ENCODE data around the gene BEST1. TPM values are rescaled to one million over a fixed set of nuclear protein-coding genes. Genes with fewer than 3 reads are reported as not detected.

BEST1 gene
- total RNA-seq, 1 experiment from 2014 or later = 0.10 TPM

DNA sequence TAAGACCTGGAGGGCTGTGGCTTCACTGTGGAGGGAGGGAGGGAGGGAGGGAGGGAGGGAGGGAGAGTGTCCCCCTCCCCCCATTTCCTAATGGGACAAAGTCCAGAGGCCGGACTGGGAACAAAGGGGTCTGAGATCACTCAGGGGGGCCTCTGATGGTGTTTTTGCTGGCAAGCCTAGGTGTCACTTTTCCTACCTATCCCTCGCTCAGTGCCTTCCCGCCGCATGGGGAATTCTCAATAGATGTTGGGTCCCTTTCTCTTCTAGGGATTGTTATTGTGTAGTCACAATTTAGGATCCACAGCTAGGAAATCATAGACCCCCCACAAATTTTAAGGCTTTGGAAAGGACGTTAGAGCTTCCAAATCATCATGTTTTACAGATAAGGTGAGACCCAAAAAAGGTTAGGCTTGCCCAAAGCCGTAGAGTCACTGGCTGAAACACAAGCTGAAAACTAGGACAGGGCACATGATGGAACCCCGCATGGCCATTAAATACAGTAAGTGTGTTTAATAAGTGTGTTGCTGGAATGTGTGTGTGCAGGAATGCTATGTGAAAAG is 22.0 kb downstream of the BEST1 start:
- in situ Hi-C loops (cut with HindIII; ENCODE audit: low sequenced_read_pairs) = no loop called here
- peak; percentile 43 for DNase-seq (ENCODE audit: low spot score)

DNA sequence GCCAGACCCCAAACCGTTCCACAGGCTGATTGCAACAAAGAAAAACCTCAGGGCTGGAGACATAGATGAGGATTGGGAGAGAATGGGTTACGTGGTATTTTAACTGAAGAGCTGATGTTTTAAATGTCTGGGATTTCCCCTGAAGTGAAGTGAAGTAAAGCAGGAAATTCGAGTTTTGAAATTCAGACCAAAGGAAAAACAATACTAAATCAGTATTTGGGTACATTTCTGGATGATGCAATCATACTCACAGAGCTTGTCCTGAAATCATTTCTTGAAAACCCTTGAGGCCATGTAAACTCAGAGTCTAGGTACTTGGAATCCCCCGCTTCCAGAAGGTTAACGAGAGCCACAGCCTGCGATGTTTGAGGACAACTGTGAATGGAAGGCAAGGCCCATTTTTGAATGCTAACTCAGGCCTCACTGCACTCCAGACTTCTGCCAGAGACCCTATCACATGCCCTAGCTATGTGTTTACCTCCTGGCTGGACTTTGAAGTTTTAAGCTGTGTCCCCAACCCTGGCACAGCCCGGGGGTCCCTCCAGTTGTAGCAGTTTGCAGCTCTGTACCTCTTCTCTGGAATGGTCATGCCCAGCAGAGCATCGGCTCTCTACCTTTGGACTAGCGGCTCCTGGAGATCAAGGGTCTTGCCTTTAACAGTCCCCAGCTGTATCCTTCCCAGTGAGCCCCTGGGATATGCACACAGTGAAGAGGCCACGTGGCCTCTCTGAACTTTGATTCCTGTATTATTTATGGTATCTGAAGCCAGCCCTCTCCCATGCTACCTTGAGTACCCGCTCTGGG is 22.7 kb downstream of the BEST1 start:
- in situ Hi-C loops (cut with HindIII; ENCODE audit: low sequenced_read_pairs) = no loop called here
- peak; percentile 23 for DNase-seq (ENCODE audit: low spot score)

- in situ Hi-C loops (cut with HindIII; ENCODE audit: low sequenced_read_pairs) = no loop called here
- DNase-seq (ENCODE audit: low spot score) = peak; percentile 13
These were observed 23.5 kb downstream of the BEST1 start for GRCh38 chr11:61973476-61974162.

- in situ Hi-C loops (cut with HindIII; ENCODE audit: low sequenced_read_pairs) = no loop called here
- DNase-seq (ENCODE audit: low spot score) = no peak
These were observed 24.8 kb downstream of the BEST1 start for GRCh38 chr11:61974766-61975631.

DNA sequence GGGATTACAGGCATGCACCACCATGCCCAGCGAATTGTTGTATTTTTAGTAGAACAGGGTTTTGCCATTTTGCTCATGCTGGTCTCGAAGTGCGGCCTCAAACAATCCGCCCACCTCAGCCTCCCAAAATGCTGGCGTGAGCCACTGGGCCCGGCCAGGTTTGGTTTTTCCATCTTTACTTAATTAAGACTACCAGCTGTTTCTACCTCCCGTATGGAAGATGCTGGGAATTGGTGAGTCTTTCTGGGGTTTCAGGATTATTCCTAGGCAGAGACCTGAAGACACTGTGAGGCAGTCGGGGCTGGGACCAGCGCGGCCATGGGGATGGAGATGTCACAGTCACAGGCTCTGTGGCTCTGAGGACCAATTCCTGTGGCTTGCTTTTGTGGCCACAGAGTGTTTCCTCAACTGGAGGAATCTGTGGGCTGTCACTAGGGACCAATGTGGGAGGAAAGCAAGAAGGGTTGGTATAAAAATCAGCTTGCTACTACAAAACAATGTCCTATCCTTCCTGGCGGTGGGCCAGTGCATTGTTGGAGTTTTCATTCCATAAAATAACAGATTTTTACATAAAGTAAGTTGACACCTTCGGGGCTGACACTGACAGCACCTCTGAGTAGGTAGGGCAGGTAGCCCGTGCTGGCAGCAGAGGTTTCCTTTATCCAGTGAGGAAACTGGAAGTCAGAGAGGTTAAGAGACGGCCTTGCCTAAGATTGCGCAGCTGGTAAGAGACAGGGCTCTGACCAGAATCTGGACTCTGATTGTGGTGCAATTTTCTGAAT is 25.7 kb downstream of the BEST1 start:
- in situ Hi-C loops (cut with HindIII; ENCODE audit: low sequenced_read_pairs) = no loop called here
- DNase-seq (ENCODE audit: low spot score) = no peak

DNA sequence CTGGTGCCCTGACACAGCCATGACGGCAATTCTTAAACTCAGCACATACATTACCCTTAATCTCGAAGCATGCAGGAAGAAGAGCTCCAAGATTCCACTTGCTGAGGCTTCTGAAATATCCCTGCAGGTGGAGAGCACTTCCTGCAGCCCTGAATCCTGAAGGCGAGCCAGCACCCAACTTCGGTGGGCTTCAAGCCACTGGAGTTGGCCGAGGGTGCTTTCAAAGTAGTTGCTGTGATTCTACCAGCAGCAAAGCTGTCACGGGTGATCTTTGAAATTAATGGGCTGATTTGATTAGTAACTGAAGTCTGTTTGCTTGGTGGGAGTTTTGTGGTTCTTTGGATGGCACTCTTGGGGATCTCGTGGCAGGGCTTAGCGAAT is 26.3 kb downstream of the BEST1 start:
- DNase-seq (ENCODE audit: low spot score) = no peak
- in situ Hi-C loops (cut with HindIII; ENCODE audit: low sequenced_read_pairs) = no loop called here

DNA sequence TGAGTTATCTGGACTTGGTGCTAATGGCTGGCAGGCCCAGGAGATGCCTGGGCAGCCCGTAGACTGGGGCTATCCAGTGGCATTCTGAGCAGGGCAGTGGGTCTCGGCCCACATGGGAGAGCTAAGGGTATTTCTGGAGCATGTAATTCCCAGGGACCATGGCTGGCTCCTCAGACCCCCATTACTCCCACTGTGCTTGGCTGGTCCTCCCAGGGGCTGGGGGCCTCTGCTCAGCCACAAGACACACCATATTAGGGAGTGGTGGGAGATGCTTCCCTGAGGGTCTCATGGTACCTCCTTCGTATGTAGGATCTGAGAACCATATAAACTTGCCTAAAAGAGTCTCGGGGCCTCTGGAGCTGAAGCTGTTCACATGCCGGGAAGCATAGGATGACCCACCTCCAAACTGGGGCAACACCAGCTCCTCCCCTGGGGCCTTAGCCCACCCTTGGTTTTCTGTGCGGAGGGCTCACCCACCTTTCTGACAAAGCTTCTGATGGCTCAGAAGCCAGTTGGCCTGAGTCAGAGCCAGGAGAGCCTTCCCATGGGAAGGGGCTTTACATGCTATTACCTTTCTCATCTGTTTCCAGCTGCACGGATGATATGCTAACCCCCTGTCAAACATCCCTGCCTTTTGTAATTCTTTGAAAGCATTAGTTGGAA is 26.8 kb downstream of the BEST1 start:
- DNase-seq (ENCODE audit: low spot score) = no peak
- in situ Hi-C loops (cut with HindIII; ENCODE audit: low sequenced_read_pairs) = no loop called here

DNA sequence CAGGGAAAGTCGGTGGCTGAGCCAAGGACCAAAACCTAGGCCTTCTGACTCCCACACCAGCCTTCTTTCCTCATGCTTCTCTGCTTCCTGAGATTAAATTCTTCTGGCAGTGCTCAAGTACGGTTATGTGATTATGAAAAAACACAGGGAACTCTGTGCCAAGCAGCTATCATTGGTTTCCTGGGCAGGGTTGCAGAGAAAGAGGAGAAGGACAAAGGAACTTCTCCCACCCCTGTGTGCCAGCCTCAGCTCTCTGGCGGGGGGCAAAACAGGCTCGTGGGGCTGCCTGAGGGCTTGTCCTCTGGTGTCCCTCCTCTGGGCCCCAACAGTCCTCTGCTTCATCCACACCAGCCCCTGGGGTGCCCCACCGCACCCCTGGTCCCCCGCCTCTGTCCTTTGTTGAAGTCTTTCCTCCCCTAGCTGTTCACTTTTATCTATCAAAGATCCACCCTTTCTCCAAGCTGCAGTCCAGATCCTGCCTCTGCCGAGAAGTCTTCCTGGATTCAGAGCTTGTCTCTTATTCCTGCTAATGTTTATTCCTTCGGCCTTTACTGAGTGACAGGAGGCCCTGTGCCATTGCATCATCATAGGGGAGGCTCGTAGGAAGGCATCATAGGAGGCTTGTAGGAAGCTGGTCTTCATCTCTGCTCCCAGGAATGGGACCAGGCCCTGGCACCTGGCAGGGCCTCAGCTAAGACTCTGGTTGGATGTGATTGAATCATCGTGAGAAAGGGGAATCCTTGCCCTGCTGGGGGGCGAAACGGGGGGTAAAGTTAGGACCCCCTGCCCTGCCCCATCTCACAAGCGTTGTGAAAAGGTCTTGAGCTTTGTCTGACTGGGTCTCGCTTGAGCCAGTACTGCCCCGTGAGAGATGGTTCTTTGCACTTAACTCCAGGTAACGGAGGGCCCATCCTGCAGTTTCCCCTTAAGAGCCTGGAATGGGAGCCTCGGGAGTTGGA is 28.8 kb downstream of the BEST1 start:
- in situ Hi-C loops (cut with HindIII; ENCODE audit: low sequenced_read_pairs) = no loop called here
- no peak for DNase-seq (ENCODE audit: low spot score)

- DNase-seq (ENCODE audit: low spot score) = no peak
- in situ Hi-C loops (cut with HindIII; ENCODE audit: low sequenced_read_pairs) = no loop called here
These were observed 30.8 kb downstream of the BEST1 start for GRCh38 chr11:61980783-61981541.

DNA sequence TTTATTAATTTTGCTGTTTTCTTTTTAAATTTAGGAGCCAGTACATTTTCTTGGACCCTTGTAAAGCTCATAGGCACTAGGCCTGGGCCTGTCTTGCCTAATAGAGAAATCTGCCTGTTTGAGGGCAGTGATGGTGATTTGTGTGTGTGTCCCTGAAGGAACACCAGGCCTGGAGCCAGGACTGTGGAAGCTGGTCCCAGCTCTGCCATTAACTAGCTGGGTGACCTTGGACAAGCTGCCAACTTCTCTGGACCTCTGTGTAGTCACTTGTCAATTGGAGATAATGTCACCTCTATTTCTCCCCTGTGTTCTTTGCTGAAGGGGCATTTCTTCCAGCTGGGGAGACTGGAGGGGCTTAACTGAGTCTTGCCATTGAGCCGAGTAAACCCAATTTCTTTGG is 33.3 kb downstream of the BEST1 start:
- in situ Hi-C loops (cut with HindIII; ENCODE audit: low sequenced_read_pairs) = no loop called here
- DNase-seq (ENCODE audit: low spot score) = no peak

GRCh38 chr11:61985869-61986268 is 35.7 kb downstream of the BEST1 start:
- in situ Hi-C loops (cut with HindIII; ENCODE audit: low sequenced_read_pairs) = no loop called here
- DNase-seq (ENCODE audit: low spot score) = no peak

- DNase-seq (ENCODE audit: low spot score) = no peak
- in situ Hi-C loops (cut with HindIII; ENCODE audit: low sequenced_read_pairs) = no loop called here
These were observed 44.8 kb downstream of the BEST1 start for GRCh38 chr11:61994981-61995380.

- in situ Hi-C loops (cut with HindIII; ENCODE audit: low sequenced_read_pairs) = no loop called here
- DNase-seq (ENCODE audit: low spot score) = no peak
These were observed 46.8 kb downstream of the BEST1 start for GRCh38 chr11:61996933-61997332.

DNA sequence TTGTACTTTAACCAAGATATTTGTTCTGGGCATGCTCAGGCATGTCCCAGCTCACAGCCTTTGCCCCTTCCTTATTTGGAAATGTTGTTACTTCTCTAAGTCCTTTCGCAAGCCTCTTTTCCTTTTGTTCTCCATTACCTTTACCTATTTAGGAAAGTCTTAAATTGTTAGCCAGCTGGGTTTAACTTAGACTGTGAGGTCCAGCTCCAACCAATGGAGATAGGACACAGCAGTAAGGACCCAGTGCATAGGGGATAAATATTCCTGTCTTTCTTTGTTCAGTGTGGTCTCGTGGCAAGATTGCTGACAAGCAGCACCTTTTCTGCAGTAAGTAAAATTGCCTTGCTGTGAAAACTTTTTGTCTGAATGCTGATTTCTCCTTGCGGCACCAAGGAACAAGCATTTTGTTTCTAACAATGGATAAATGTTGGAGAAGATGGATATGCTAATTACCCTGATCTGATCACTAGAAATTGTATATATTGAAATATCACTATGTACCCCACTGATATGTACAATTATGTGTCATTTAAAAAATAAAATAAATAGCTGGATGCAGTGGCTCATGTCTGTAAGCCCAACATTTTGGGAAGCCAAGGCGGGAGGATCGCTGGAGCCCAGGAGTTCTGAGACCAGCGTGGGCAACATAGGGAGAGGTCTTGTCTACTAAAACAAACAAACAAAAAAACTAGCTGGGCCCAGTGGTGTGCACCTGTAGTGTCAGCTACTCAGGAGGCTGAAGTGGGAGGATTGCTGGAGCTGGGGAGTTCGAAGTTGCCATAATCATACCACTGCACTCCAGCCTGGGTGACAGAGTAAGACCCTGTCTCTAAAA is 49.2 kb downstream of the BEST1 start:
- no peak for DNase-seq (ENCODE audit: low spot score)
- in situ Hi-C loops (cut with HindIII; ENCODE audit: low sequenced_read_pairs) = no loop called here

GRCh38 chr11:62000539-62001446 is 50.6 kb downstream of the BEST1 start:
- in situ Hi-C loops (cut with HindIII; ENCODE audit: low sequenced_read_pairs) = no loop called here
- no peak for DNase-seq (ENCODE audit: low spot score)

All from G401 (cell line).